HEK293 (cell line): ENCODE measurements around the gene FAM151B.

Experiments used
- CTCF ChIA-PET: fragments of 350-600 bp; formaldehyde crosslinking; extraction: SDS; loops from one replicate; lab custom pipeline; 2021; ENCODE audit warnings: antibody characterized with exemption; lab: Yijun Ruan, JAX
- POLR2A ChIA-PET: fragments of 300-600 bp; formaldehyde crosslinking; extraction: SDS; loops from one replicate; lab custom pipeline; 2020; ENCODE audit warnings: antibody characterized with exemption, inconsistent platforms; lab: Yijun Ruan, JAX
- H3K27ac ChIP-seq: fragments of 200-500 bp; sonication (Bioruptor generic); 2 replicates; pipeline ENCODE4 v1.5.1; 2014; ENCODE audit warnings: low read depth, low read length, control low read depth, inconsistent platforms; ENCODE audit errors: extremely low read depth
- H3K36me3 ChIP-seq, 2 experiments: fragments of 200-500 bp in 1 of 2; sonication (Bioruptor generic) in 1 of 2; 1 replicate in 1 of 2; 2 replicates in 1 of 2; pipeline ENCODE4 v1.5.1; 2014 to 2017; ENCODE audit warnings: inconsistent platforms in 2 of 2, low read length in 2 of 2; ENCODE audit not compliant: control insufficient read depth in 2 of 2, insufficient read depth in 1 of 2
- H3K4me1 ChIP-seq: fragments of 200-500 bp; sonication (Bioruptor generic); 2 replicates; pipeline ENCODE4 v1.5.1; 2014; ENCODE audit warnings: mild to moderate bottlenecking, low read length, inconsistent platforms; ENCODE audit not compliant: control insufficient read depth, insufficient read depth
- H3K4me3 ChIP-seq: 2 replicates; pipeline ENCODE4 v1.5.1; 2011; ENCODE audit warnings: low read depth, mild to moderate bottlenecking, control low read depth, low read length, moderate library complexity
- H3K9me3 ChIP-seq: fragments of 200-500 bp; sonication (Bioruptor generic); 2 replicates; pipeline ENCODE4 v1.5.1; 2014; ENCODE audit warnings: low read depth, low read length, inconsistent platforms; ENCODE audit not compliant: control insufficient read depth, insufficient read depth
- BCL11B ChIP-seq: fragments of 450-650 bp; formaldehyde crosslinking; IDR thresholded peaks from 2 replicates; pipeline ENCODE4 v1.5.1; 2016; ENCODE audit warnings: low read depth, missing biosample characterization, missing genetic modification characterization
- HOXC10 ChIP-seq: sonication (generic); formaldehyde crosslinking; IDR thresholded peaks from 2 replicates; pipeline ENCODE4 v1.8.1; 2023; ENCODE audit warnings: mild to moderate bottlenecking, missing genetic modification reagents
- KLF7 ChIP-seq: fragments of 450-650 bp; formaldehyde crosslinking; IDR thresholded peaks from 2 replicates; pipeline ENCODE4 v1.5.1; 2016; ENCODE audit warnings: missing biosample characterization, missing genetic modification characterization, borderline replicate concordance
- KLF8 ChIP-seq: fragments of 450-650 bp; formaldehyde crosslinking; IDR thresholded peaks from 2 replicates; pipeline ENCODE4 v1.5.1; 2016; ENCODE audit warnings: missing biosample characterization, missing genetic modification characterization
- MZF1 ChIP-seq: fragments of 450-650 bp; formaldehyde crosslinking; IDR thresholded peaks from 2 replicates; pipeline ENCODE4 v1.5.1; 2017; ENCODE audit warnings: missing biosample characterization, missing genetic modification characterization, borderline replicate concordance
- SCRT2 ChIP-seq: fragments of 450-650 bp; formaldehyde crosslinking; IDR thresholded peaks from 2 replicates; pipeline ENCODE4 v1.5.1; 2016; ENCODE audit warnings: missing biosample characterization, missing genetic modification characterization
- SETDB1 ChIP-seq: IDR thresholded peaks from one replicate; pipeline ENCODE4 v1.6.1; 2017; ENCODE audit warnings: mild to moderate bottlenecking, low read length, moderate library complexity, mixed read lengths; ENCODE audit not compliant: insufficient read length
- TRIM28 ChIP-seq: IDR thresholded peaks from 2 replicates; pipeline ENCODE4 v1.6.1; 2011; ENCODE audit warnings: low read length, control low read depth, borderline replicate concordance
- ZBTB20 ChIP-seq: fragments of 450-650 bp; formaldehyde crosslinking; IDR thresholded peaks from 2 replicates; pipeline ENCODE4 v1.5.1; 2016; ENCODE audit warnings: missing biosample characterization, missing genetic modification characterization
- ZFP69B ChIP-seq: fragments of 450-650 bp; formaldehyde crosslinking; IDR thresholded peaks from 2 replicates; pipeline ENCODE4 v1.5.1; 2016; ENCODE audit warnings: missing biosample characterization, missing genetic modification characterization
- ZNF121 ChIP-seq: fragments of 450-650 bp; formaldehyde crosslinking; IDR thresholded peaks from 2 replicates; pipeline ENCODE4 v1.5.1; 2016; ENCODE audit warnings: missing biosample characterization, missing genetic modification characterization
- ZNF335 ChIP-seq: fragments of 450-650 bp; formaldehyde crosslinking; conservative IDR thresholded peaks from 2 replicates; pipeline ENCODE4 v1.5.1; 2016; ENCODE audit warnings: missing biosample characterization, missing genetic modification characterization
- ZNF549 ChIP-seq: fragments of 450-650 bp; IDR thresholded peaks from 2 replicates; pipeline ENCODE4 v1.5.1; 2018; ENCODE audit warnings: missing biosample characterization, missing genetic modification characterization, mild to moderate bottlenecking, inconsistent platforms, moderate library complexity
- ZNF623 ChIP-seq: fragments of 450-650 bp; formaldehyde crosslinking; IDR thresholded peaks from 2 replicates; pipeline ENCODE4 v1.5.1; 2016; ENCODE audit warnings: missing biosample characterization, missing genetic modification characterization
- ZNF626 ChIP-seq: fragments of 450-650 bp; sonication (Bioruptor Pico); formaldehyde crosslinking; IDR thresholded peaks from 2 replicates; pipeline ENCODE4 v1.5.1; 2018; ENCODE audit warnings: missing biosample characterization, missing genetic modification characterization, inconsistent platforms
- ZNF677 ChIP-seq: fragments of 450-650 bp; IDR thresholded peaks from 2 replicates; pipeline ENCODE4 v1.5.0; 2018; ENCODE audit warnings: missing biosample characterization, mild to moderate bottlenecking, missing genetic modification characterization, moderate library complexity
- ZNF768 ChIP-seq: fragments of 450-650 bp; formaldehyde crosslinking; IDR thresholded peaks from 2 replicates; pipeline ENCODE4 v1.5.1; 2018; ENCODE audit warnings: missing biosample characterization, mild to moderate bottlenecking, missing genetic modification characterization
- ZNF843 ChIP-seq: fragments of 450-650 bp; formaldehyde crosslinking; IDR thresholded peaks from 2 replicates; pipeline ENCODE4 v1.5.1; 2016; ENCODE audit warnings: missing biosample characterization, missing genetic modification characterization
- TF ChIP-seq, protein P1 (sequence below): fragments of 450-650 bp; formaldehyde crosslinking; IDR thresholded peaks from 2 replicates; pipeline ENCODE4 v1.5.1; 2017; ENCODE audit warnings: missing biosample characterization, missing genetic modification characterization
- TF ChIP-seq, protein P2 (sequence below): fragments of 450-650 bp; IDR thresholded peaks from 2 replicates; pipeline ENCODE4 v1.5.1; 2018; ENCODE audit warnings: missing biosample characterization, mild to moderate bottlenecking, missing genetic modification characterization
- TF ChIP-seq, protein P3 (sequence below): fragments of 450-650 bp; formaldehyde crosslinking; IDR thresholded peaks from 2 replicates; pipeline ENCODE4 v1.5.1; 2016; ENCODE audit warnings: missing biosample characterization, missing genetic modification characterization

The FAM151B gene

DNA sequence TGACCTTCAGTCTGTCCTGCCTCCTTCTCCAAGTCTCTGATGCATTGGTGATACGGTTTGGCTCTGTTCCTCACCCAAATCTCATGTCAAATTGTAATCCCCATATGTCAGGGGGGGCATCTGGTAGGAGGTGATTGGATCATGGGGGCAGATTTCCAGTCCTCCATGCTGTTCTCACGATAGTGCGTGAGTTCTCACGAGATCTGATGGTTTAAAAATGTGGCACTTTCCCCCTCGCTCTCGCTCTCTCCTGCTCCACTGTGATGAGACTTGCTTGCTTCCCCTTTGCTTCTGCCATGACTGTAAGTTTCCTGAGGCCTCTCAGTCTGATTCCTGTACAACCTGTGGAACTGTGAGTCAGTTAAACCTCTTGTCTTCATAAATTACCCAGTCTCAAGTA is 96.9 kb downstream of the FAM151B start:
- POLR2A ChIA-PET: no interaction called here
- H3K4me3 ChIP-seq: no peak overlapping the region
- H3K9me3 ChIP-seq: no peaks in the 10 kb centered on the region
- H3K27ac ChIP-seq: no peak overlapping the region
- H3K36me3 ChIP-seq: no peaks in the 10 kb centered on the region
- no peaks in the 10 kb centered on the region for H3K4me1 ChIP-seq
- CTCF ChIA-PET: no interaction called here
- TF ChIP-seq ZBTB20 (tag by site-specific recombination) (no peak), MZF1 (tag by site-specific recombination) (no peak), SCRT2 (tag by site-specific recombination) (no peak), SETDB1 (no peak), ZFP69B (tag by site-specific recombination) (no peak), KLF7 (tag by site-specific recombination) (no peak), KLF8 (tag by site-specific recombination) (no peak), ZNF843 (tag by site-specific recombination) (no peak), ZNF121 (tag by site-specific recombination) (no peak), ZNF677 (tag by site-specific recombination) (no peak), ZNF768 (tag by site-specific recombination) (no peak), ZNF549 (no peak), HOXC10 (CRISPR knock-in tag) (no peak), ZNF335 (tag by site-specific recombination) (no peak)
- TF ChIP-seq, protein P1, sequence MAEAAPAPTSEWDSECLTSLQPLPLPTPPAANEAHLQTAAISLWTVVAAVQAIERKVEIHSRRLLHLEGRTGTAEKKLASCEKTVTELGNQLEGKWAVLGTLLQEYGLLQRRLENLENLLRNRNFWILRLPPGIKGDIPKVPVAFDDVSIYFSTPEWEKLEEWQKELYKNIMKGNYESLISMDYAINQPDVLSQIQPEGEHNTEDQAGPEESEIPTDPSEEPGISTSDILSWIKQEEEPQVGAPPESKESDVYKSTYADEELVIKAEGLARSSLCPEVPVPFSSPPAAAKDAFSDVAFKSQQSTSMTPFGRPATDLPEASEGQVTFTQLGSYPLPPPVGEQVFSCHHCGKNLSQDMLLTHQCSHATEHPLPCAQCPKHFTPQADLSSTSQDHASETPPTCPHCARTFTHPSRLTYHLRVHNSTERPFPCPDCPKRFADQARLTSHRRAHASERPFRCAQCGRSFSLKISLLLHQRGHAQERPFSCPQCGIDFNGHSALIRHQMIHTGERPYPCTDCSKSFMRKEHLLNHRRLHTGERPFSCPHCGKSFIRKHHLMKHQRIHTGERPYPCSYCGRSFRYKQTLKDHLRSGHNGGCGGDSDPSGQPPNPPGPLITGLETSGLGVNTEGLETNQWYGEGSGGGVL: no peak
- TF ChIP-seq, protein P2, sequence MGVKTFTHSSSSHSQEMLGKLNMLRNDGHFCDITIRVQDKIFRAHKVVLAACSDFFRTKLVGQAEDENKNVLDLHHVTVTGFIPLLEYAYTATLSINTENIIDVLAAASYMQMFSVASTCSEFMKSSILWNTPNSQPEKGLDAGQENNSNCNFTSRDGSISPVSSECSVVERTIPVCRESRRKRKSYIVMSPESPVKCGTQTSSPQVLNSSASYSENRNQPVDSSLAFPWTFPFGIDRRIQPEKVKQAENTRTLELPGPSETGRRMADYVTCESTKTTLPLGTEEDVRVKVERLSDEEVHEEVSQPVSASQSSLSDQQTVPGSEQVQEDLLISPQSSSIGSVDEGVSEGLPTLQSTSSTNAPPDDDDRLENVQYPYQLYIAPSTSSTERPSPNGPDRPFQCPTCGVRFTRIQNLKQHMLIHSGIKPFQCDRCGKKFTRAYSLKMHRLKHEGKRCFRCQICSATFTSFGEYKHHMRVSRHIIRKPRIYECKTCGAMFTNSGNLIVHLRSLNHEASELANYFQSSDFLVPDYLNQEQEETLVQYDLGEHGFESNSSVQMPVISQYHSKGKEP (tag by site-specific recombination): no peak
- TF ChIP-seq, protein P3, sequence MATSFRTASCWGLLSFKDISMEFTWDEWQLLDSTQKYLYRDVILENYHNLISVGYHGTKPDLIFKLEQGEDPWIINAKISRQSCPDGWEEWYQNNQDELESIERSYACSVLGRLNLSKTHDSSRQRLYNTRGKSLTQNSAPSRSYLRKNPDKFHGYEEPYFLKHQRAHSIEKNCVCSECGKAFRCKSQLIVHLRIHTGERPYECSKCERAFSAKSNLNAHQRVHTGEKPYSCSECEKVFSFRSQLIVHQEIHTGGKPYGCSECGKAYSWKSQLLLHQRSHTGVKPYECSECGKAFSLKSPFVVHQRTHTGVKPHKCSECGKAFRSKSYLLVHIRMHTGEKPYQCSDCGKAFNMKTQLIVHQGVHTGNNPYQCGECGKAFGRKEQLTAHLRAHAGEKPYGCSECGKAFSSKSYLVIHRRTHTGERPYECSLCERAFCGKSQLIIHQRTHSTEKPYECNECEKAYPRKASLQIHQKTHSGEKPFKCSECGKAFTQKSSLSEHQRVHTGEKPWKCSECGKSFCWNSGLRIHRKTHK (tag by site-specific recombination): no peak

DNA sequence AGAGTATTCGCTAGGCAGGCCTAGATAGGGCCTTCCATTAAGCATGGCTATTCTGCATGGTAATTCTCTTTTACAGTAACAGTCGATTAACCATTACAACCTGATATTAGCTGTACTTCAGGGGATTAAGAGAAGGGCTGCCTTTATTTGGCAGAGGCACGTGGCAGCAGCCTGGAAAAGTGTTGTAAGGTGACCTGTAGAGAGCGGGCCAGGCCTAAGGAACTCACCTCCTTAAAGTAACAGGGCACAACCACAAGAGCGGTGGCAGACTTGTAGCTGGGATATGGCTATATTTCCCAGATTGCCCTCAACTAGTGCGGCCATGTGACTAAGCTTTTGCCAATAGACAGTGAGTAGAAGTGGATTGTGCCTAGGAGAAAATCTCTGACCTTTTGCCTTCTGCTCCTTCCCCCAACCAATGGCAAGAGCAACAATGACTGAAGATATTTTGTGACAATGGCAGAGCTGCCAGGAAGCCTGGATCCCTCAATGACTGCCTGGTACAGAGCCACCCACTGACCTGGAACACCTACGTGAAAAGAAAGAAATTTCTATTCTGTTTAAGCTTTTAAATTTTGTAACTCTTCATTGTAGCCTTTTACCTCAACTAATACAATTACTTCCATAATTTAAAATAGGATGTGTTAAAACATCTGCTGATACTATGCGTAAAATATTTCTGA is 101.1 kb downstream of the FAM151B start:
- ChIA-PET CTCF (interaction anchor here (0.6 to 2.1 kb wide), 3 partner anchors 10 to 498 kb away, joined by 3 to 6 read pairs (median 5); no protein-coding TSS in a partner anchor), POLR2A (no interaction called here)

More for the DNA sequence above, 101.1 kb downstream of the FAM151B start:
- H3K4me3 ChIP-seq: no peak overlapping the region
- H3K27ac ChIP-seq: no peak overlapping the region
- H3K4me1 ChIP-seq: no peaks in the 10 kb centered on the region
- no peaks in the 10 kb centered on the region for H3K36me3 ChIP-seq
- TF ChIP-seq TRIM28: no peak
- no peak for TF ChIP-seq ZNF626 (tag by site-specific recombination)
- no peak for TF ChIP-seq ZNF623 (tag by site-specific recombination)
- no peak for TF ChIP-seq BCL11B
- no peaks in the 10 kb centered on the region for H3K9me3 ChIP-seq
